GM12891 (cell line): Measurements from ENCODE around the gene FAM163B.

Experiments used
- PAX5 ChIP-seq: IDR thresholded peaks from 2 replicates; pipeline ENCODE4 v1.6.1; 2011; ENCODE audit warnings: low read length, moderate library complexity, mild to moderate bottlenecking; ENCODE audit not compliant: insufficient read depth, severe bottlenecking
- POLR2A ChIP-seq: IDR thresholded peaks from 2 replicates; pipeline ENCODE4 v1.6.1; 2011; ENCODE audit warnings: low read depth, low read length, control low read depth
- POLR2AphosphoS5 ChIP-seq: IDR thresholded peaks from 2 replicates; pipeline ENCODE4 v1.6.1; 2011; ENCODE audit warnings: low read depth, low read length, control low read depth
- TAF1 ChIP-seq: IDR thresholded peaks from 2 replicates; pipeline ENCODE4 v1.6.1; 2011; ENCODE audit warnings: low read depth, low read length, control low read depth

GRCh38 chr9:133562611-133563290, 46.4 kb downstream of the FAM163B start:
- no peak for TF ChIP-seq POLR2A
- TF ChIP-seq TAF1: no peak
- TF ChIP-seq POLR2AphosphoS5: no peak
- no peak for TF ChIP-seq PAX5
